ENCODE measurements around the gene SNRPF. TPM values are rescaled to one million over a fixed set of nuclear protein-coding genes. Genes with fewer than 3 reads are reported as not detected.

The SNRPF gene
- total RNA-seq, 4 donors from 2014 or later = 4.3 to 7.1 (median 4.6) TPM

DNA sequence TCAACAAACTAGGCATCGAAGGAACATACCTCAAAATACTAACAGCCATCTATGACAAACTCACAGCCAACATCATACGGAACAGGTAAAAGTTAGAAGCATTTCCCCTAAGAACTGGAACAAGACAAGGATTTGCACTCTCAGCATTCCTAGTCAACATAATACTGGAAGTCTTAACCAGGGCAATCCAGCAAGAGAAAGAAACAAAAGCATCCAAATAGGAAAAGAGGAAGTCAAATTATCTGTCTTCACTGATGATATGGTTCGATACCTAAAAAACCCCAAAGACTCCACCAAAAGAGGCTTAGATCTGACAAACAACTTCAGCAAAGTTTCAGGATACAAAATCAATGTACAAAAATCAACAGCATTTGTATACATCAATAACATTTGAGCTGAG is 51.1 kb downstream of the SNRPF start:
- Histone ChIP-seq H3K9me3 (no peaks in the 10 kb centered on the region), H3K36me3 (no peaks in the 10 kb centered on the region), H3K4me1 (no peaks in the 10 kb centered on the region), H3K27ac (no peak overlapping the region), H3K4me3 (no peak overlapping the region), H3K27me3 (no peaks in the 10 kb centered on the region)
- WGBS, 2 donors (ENCODE audit: low coverage in 1 of 2) = 94 to 96% methylated on average over 3 of the region's 3 CpGs
- TF ChIP-seq POLR2A (IDR thresholded peaks at IDR 0.05) (no peak), EP300 (IDR thresholded peaks at IDR 0.05) (no peak), POLR2AphosphoS5 (IDR thresholded peaks at IDR 0.05) (no peak)
- TF ChIP-seq, protein P1, sequence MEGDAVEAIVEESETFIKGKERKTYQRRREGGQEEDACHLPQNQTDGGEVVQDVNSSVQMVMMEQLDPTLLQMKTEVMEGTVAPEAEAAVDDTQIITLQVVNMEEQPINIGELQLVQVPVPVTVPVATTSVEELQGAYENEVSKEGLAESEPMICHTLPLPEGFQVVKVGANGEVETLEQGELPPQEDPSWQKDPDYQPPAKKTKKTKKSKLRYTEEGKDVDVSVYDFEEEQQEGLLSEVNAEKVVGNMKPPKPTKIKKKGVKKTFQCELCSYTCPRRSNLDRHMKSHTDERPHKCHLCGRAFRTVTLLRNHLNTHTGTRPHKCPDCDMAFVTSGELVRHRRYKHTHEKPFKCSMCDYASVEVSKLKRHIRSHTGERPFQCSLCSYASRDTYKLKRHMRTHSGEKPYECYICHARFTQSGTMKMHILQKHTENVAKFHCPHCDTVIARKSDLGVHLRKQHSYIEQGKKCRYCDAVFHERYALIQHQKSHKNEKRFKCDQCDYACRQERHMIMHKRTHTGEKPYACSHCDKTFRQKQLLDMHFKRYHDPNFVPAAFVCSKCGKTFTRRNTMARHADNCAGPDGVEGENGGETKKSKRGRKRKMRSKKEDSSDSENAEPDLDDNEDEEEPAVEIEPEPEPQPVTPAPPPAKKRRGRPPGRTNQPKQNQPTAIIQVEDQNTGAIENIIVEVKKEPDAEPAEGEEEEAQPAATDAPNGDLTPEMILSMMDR (IDR thresholded peaks at IDR 0.05) = no peak
- ATAC-seq = no peak

Other genes starting within 250 kb of the SNRPF start
- 100 to 1,000 TPM in 1 of 4 donors, 10 to 100 TPM in 3; 33.5 to 103 (median 51.5) TPM for gene NTN4, start 68.2 kb upstream of the SNRPF start, total RNA-seq
- not detected for gene CCDC38, start 83.7 kb downstream of the SNRPF start, total RNA-seq
- gene AMDHD1, start 84.4 kb downstream of the SNRPF start, total RNA-seq = 1 to 10 TPM in 2 of 4 donors, under 1 TPM in 1, not detected in 1; 0.40 to 1.8 (median 1.0) TPM
- 1 to 10 TPM in 1 of 4 donors, under 1 TPM in 2, not detected in 1; 0.10 to 4.0 (median 0.46) TPM for gene HAL, start 137.4 kb downstream of the SNRPF start, total RNA-seq
- gene LTA4H, start 176.6 kb downstream of the SNRPF start, total RNA-seq = 100 to 1,000 TPM in 1 of 4 donors, 10 to 100 TPM in 3; 65.3 to 110 (median 67.6) TPM